LoVo (cell line): Measurements from ENCODE around the gene CHGA.

Source experiments
- DNase-seq: peaks from one replicate; pipeline ENCODE4 v3.0.0-alpha.2; 2016; ENCODE audit warnings: low spot score

CHGA gene

GRCh38 chr14:92961567-92961855, 38.6 kb downstream of the CHGA start:
- no peak for DNase-seq

DNA sequence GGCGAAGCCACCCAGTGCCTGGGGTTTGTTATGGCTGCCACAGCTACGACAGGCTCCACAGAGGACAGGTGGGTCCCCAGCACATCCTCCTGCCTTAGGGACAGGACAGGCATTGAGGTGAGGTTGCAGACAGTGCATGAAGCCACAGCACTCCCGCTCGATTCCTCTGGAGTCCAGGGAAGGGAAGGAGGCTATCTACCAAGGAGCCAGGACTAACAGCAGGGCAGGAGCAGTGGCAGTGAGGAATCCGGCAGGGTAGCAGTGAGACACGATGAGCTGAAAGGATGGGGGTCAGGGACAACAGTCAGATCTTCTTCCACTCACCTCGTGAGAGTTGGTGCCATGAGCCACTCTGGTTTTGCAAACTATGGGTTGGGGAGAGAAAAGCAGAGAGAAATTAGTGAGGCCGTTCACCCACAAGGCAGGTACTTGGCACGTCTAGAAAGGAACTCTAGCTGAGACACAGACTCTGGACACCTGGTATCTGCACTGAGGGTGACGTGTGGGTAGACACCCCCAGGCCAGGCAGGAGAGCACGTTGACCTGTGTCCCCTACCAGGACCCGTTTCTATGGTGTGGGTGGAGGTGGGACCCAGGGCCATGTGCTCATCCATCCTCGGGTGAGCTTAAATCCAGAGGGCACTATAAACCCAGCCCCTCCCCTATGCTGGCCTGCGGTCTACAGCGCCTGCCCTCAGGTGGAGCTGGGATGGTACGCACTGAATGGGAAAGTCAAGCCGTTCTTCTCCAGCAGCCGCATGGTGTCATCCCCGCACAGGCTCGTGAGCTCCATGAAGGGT, 39.3 kb downstream of the CHGA start:
- DNase-seq, result no peak

DNA sequence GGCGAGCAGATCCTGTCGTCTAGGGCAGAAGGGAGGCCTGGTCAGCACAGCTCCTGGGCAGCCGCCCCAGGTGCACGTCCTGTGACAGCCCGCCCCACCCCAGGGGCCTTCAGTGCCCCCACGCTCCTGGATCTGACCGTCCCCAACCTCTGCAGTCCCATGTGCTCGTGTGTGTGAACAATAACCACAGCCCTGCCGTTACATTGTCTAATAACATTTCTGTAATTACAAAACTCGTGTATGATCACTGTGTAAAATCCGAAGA, 39.8 kb downstream of the CHGA start:
- DNase-seq, result no peak

DNA sequence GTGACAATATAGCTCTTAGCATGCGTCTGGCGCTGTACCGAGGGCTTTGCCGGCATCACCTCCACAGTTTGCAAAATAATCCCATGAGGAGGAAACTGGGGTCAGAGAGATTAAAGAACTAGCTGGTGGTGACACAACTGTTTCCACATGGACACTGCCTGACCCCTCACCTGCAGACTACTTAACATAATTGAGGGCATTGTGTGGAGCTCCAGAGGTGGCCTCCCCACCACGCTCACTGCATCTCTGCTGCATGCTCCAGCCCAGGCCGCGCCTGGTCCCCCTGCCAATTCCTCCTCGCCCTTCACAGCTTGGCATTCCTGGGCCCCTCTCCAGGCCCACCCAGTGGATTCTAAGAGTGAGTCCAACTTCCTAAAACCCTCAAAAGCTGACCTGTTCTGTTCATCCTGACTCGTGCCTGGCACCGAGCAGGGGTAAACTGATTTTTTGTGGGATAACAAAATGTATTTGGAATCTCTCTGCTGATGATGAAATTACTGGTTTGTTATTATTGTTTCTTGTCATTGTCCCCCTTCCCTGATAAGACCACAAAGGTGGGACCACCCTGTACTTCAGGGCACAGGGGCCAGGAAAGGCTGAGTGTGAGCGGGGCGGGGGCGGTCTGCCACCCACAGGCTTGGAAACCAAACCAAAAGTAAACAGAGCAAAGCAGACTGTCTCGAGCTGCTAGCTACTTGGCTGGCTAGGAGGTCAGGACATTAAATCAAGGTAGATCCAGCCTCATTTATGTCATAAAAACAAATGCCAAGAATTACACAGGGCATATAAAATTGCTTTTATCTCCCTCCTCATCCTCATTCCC, 40.6 kb downstream of the CHGA start:
- DNase-seq, result no peak

DNA sequence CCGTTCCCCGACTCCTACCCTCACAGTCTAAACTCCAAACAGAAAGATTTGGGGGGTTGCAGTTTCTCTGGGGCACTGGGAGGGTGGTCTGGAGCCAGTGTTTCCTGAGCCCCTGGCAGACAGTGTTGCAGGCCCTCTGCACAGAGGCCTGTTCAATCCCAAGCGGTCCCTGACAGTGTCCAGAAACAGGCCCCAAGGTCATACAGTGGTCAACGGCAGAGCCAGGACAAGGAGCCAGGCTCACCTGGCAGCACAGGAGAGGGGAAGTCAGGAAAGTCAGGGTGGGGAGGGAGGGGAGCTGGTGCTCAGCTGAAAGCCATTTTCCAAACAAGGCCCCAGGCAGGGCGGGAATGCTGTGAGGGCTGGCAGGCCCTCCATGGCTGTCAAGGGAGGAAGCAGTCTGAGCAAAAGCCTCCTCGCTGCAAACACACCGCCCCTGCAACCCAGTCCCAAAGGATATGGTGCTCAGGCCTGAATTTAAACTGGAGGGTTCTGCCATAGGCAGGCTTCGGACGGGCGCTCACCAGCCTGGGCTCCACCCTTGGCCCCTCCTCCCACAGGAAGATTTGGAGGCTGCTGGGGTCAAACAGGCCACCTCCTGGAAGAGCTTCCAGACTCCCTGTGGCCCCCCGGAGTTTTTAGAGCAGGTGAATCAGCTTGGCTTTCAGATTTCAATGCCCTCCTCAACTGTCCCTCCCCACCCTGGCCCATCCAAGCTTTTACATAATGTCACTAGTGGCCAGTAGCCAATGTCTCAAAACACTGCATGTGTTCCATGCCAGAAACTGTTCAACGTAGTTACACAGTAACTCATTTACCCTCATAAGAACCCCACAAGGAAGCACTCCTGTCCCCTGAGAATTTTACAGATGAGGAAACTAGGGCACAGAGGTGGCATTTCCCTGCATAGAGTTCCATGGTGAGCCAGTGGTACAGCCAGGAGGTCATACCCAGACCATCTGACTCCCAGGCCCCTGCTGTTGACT, 41.5 kb downstream of the CHGA start:
- no peak for DNase-seq

DNA sequence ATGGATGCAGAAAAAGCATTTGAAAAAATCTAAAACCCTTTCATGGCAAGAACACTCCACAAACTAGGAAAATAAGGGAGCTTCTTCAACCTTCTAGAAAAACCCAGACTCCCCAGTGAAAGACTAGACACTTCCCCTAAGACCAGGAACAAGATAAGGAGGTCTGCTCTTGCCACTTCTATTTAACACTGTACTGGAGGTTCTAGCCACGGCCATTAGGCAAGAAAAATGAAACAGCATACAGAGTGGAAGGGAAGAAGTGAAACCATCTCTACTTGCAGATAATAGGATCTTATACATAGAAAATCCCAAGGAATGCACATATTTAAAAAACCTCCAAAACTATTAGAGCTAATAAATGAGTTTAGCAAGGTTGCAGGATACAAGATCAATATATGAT, 42.3 kb downstream of the CHGA start:
- DNase-seq, result no peak

GRCh38 chr14:92967346-92967926, 44.5 kb downstream of the CHGA start:
- DNase-seq, result no peak

DNA sequence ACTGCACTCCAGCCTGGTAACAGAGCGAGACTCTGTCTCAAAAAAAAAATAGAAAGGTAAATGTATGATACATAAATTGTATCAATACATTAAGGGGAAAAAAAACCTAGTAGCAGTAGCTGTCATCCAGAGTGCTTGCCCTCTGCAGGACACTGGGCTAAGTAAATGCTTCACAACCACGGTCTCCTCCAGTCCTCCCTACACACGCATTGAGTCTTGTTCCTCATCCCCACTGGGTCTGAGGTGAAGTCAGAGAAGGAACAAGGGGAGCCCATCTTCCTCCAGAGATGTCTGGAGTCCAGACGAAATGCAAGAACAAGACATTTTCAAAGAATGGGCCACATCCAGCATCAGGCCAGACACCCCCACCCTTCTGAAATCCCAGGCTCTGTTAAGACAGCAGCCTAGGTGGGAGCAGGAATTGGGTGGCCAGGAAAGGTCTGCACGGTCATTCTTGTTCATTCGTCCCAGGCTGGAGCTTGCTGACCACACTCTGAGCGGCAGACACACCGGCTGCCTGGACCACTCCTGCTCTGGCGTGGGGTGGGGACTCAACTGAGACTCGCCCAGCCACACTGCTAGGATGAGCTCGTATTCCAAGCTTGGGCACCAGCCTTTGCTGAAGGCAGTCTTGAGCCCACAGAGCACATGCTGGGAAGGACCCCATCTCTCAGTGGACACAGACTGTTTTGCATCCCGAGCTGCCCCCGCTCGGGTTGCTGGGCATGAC, 45.5 kb downstream of the CHGA start:
- no peak for DNase-seq

DNA sequence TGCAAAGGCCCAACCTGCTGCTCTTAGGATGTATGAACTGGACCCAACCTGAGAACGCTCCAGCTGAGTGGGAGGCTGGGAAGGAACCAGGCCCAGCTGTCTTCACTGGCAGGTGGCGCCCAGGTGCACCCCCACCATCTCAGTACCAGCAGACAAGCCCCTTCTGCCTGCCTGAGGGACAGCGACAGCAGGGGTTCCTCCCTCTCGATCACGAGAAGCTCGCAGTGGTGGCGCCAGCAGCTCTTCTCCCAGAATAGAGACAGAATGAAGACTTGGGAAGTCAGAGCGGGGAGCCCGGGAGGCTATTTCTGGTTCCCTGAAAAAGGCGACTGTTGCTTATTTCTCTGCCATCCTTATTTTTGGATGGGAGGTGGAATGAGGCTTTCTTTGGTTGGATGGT, 46.5 kb downstream of the CHGA start:
- no peak for DNase-seq

DNA sequence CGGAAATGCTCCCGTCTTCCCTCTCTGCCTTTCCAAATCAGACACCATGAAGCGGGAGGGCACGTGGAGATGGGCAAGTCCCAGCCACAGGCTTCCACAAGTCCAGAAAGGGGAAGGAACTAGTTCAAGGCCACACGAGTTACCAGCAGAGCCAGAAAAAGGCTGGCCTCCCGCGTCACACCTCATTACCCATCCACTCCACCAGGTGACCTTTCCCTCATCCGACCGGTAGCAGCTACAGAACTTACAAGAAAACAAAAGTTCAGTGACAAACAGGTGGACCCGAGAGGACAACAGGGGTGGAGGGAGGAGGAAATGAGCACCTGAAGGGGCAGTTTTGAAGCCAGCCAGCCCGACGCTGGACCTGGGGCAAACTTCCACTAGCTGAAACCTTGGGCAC, 46.9 kb downstream of the CHGA start:
- DNase-seq, result no peak

GRCh38 chr14:92970271-92970670, 47.3 kb downstream of the CHGA start:
- no peak for DNase-seq

DNA sequence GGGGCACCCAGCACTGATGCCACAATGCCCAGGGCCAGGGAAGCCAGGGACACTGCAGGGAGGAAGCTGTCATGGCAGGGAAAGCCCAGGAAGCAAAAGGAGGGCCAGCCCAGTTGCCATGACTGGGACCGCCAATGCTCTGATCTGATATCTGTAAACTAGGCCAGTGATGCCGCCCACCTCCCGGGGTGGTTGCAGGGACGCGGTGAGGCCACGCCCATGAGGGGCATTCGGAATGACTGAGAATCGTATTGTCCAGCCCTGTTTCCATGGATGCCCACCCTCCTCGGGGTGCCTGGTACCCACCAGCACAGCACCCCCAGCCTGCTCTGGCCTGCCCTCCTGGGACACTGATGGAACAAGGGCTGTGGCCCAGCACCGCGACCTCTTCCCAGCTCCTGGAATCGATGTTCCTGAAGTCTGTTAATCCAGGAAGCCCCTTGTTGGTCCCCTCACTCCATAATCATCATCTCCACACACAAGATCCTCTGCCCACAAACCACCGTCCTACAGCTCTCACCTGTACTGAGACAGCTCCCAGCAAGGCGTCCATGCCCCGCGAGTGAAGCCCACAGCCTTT, 48.7 kb downstream of the CHGA start:
- DNase-seq, result no peak

- peak; percentile 19 for DNase-seq
Observed at GRCh38 chr14:92973261-92973797, 50.4 kb downstream of the CHGA start.

DNA sequence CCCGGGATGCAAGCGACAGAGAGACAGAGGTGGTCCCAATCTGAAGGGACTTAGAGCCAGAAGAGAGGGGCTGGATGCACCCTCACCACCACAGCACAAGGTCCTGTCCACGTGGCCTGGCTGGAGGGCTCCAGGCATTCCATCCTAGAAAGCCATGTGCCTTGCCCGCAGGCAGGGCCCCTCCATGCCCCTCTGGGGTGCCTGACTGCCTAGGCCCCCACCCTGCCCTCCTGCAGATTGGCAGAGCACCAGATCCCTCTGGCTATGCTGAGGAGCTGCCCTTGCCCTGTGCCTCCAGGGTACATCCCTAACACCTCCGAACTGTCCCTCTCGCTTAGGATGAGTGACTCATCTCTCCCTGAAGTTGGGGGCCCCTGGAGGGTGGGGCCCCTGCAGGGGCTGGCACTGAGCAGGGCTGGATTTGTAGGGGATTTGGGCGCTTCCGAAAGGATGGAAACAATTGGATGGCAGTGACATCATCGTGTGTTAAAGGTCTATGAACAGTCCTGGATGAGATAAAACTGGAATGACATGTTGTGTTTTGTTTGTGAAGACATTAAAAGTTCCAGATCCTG, 50.9 kb downstream of the CHGA start:
- DNase-seq, result no peak

GRCh38 chr14:92974541-92975345, 51.8 kb downstream of the CHGA start:
- no peak for DNase-seq

- DNase-seq, result no peak
Observed at GRCh38 chr14:92976268-92976667, 53.3 kb downstream of the CHGA start.

DNA sequence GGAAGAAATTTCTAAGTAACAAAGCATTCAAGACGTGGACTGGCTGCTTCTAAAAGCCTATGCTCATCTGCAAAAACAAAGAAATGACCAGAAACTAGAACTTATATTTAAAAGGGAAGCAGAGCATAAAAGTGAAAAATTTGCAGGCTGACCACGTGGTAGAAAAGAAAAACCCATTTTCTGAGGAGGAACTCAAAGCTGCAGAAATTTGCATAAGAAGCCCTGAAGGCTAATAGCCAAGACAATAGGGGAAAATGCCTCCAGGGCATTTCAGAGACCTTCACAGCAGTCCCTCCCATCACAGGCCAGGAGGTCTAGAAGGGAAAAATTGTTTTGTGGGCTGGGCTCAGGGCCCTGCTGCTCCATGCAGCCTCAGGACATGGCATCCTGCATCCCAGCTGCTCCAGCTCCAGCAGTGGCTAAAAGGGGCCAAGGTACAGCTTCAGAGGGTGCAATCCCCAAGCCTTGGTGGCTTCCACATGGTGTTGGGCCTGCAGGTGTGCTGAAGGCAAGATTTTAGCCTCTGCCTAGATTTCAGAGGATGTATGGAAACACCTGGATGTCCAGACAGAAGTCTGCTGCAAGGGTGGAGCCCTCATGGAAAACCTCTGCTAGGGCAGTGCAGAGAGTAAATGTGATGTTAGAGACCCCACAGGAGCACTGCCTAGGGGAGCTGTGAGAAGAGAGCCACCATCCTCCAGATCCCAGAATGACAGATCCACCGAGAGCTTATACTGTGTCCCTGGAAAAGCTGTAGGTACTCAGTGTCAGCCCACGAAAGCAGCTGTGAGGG, 55.5 kb downstream of the CHGA start:
- no peak for DNase-seq

- no peak for DNase-seq
Observed at GRCh38 chr14:92980866-92981265, 57.9 kb downstream of the CHGA start.

DNA sequence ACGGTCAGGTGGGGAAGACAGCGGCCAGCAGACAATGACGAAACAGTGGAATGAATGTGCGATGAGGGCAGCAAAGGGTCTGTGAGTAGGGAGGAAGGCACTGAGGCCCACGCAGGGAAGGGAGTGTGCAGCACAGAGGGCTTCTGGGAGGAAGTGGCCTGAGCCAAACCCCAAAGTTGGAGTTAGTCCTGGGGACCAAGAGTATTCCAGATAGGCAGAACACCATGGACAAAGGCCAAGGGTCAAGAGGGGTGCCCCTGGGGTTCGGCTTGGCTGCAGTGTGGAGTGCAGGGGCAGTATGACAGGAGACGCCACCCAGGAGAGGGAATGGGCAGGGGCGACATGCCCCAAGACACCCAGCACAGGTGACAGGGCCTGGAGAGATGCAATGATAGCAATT, 58.8 kb downstream of the CHGA start:
- no peak for DNase-seq
